Activated B cell treated with CpG ODN at 0.5 μM for 24 hours (primary cell): ENCODE results near the gene ENTPD2. TPM values are rescaled to one million over a fixed set of nuclear protein-coding genes. Genes with fewer than 3 reads are reported as not detected.

Experiments
- ATAC-seq: fragments of 200-7000 bp; cut with Tn5 transposase; one replicate; pipeline ENCODE4 v1.10.0; 2021; ENCODE audit warnings: low read depth, mild to moderate bottlenecking, moderate library complexity
- CTCF ChIA-PET: fragments of 350-600 bp; sonication (Branson Sonifier 250); formaldehyde crosslinking; loops from one replicate; lab custom pipeline; 2021; ENCODE audit warnings: antibody characterized with exemption; lab: Charles Lee
- POLR2A ChIA-PET: fragments of 350-600 bp; sonication (Branson Sonifier 250); formaldehyde crosslinking; loops from one replicate; lab custom pipeline; 2021; ENCODE audit warnings: antibody characterized with exemption; lab: Charles Lee
- DNase-seq: peaks from one replicate; pipeline ENCODE4 v3.0.0; 2022
- H3K27ac Mint-ChIP-seq: one replicate; pipeline ENCODE4 v1.8.0; 2020; ENCODE audit warnings: mixed read lengths
- H3K27me3 Mint-ChIP-seq: one replicate; pipeline ENCODE4 v1.8.0; 2021; ENCODE audit warnings: mixed read lengths
- H3K36me3 Mint-ChIP-seq: one replicate; pipeline ENCODE4 v1.8.0; 2021; ENCODE audit warnings: low read depth, mixed read lengths
- H3K4me1 Mint-ChIP-seq: one replicate; pipeline ENCODE4 v1.8.0; 2021; ENCODE audit warnings: mixed read lengths
- H3K4me3 Mint-ChIP-seq: one replicate; pipeline ENCODE4 v1.8.0; 2020; ENCODE audit warnings: mild to moderate bottlenecking, mixed read lengths
- H3K9me3 Mint-ChIP-seq: one replicate; pipeline ENCODE4 v1.8.0; 2020; ENCODE audit warnings: mixed read lengths
- CTCF ChIP-seq: fragments of 200-600 bp; IDR thresholded peaks from one replicate; pipeline ENCODE4 v1.8.0; 2022; ENCODE audit warnings: antibody characterized with exemption, mild to moderate bottlenecking
- intact Hi-C: fragments of 100-400 bp; cut with micrococcal nuclease; formaldehyde crosslinking; loops from one replicate; pipeline ENCODE4 v1.15.1; 2024
- total RNA-seq: library from RNA; stranded (reverse); gene quantifications from 2 replicates; pipeline ENCODE4 v1.2.3, GENCODE V29; 2022

The ENTPD2 gene
- total RNA-seq, 1 donor from 2014 or later, result not detected

GRCh38 chr9:137032858-137033257, 21.0 kb downstream of the ENTPD2 start:
- peaks cover 62% of the 10 kb centered on the region for H3K4me1 Mint-ChIP-seq

GRCh38 chr9:137031904-137032640, 21.8 kb downstream of the ENTPD2 start, which contains the start of gene FUT7:
FUT7 (minus strand) TSS chr9:137032088; CDS start chr9:137031991, 97 bp downstream.
- H3K36me3 Mint-ChIP-seq, result no peaks in the 10 kb centered on the region
- no peak for TF ChIP-seq CTCF
- H3K4me1 Mint-ChIP-seq, result peaks cover 65% of the 10 kb centered on the region
- H3K27ac Mint-ChIP-seq, result peak within 1 kb of the TSS; percentile 89
- CTCF ChIA-PET, result interaction anchor here (0.7 to 1.6 kb wide), 7 partner anchors 15 to 274 kb away, joined by 3 to 4 read pairs (median 3); partner anchors contain the start of genes LCN8 and SAPCD2
- DNase-seq (peak; percentile 62), ATAC-seq (peak; percentile 56)
- H3K9me3 Mint-ChIP-seq, result no peaks in the 10 kb centered on the region
- POLR2A ChIA-PET, result interaction anchor here (0.5 to 1.4 kb wide), 12 partner anchors 14 to 304 kb away, joined by 3 to 8 read pairs (median 3); partner anchors contain the start of genes MAN1B1, NPDC1, RABL6 and SAPCD2
- H3K4me3 Mint-ChIP-seq, result peak within 1 kb of the TSS; percentile 80
- intact Hi-C loops, result no loop called here
- H3K27me3 Mint-ChIP-seq, result no peaks in the 10 kb centered on the region

More at GRCh38 chr9:137032858-137033257, 21.0 kb downstream of the ENTPD2 start:
- H3K27me3 Mint-ChIP-seq, result no peaks in the 10 kb centered on the region
- H3K36me3 Mint-ChIP-seq, result no peaks in the 10 kb centered on the region
- DNase-seq (no peak), ATAC-seq (no peak)
- ChIA-PET POLR2A (interaction anchor here (0.5 to 0.6 kb wide), 2 partner anchors 225 to 305 kb away, joined by 3 read pairs; partner anchors contain the start of gene RABL6), CTCF (interaction anchor here (0.8 to 1.6 kb wide), 5 partner anchors 14 to 247 kb away, joined by 3 to 4 read pairs (median 3); partner anchors contain the start of gene SAPCD2)
- no peaks in the 10 kb centered on the region for H3K9me3 Mint-ChIP-seq
- H3K4me3 Mint-ChIP-seq, result peak overlapping the region; percentile 80
- TF ChIP-seq CTCF, result no peak
- intact Hi-C loops, result no loop called here
- peak overlapping the region; percentile 88 for H3K27ac Mint-ChIP-seq

GRCh38 chr9:137030538-137031527, 23.0 kb downstream of the ENTPD2 start:
- H3K4me1 Mint-ChIP-seq, result peaks cover 76% of the 10 kb centered on the region
- no peaks in the 10 kb centered on the region for H3K36me3 Mint-ChIP-seq
- DNase-seq, result peak; percentile 52
- no peak for ATAC-seq
- POLR2A ChIA-PET, result interaction anchor here (0.6 to 1.4 kb wide), 5 partner anchors 56 to 381 kb away, joined by 3 to 4 read pairs (median 4); partner anchors contain the start of genes MAN1B1 and TUBB4B
- H3K9me3 Mint-ChIP-seq, result no peaks in the 10 kb centered on the region
- H3K4me3 Mint-ChIP-seq, result peak overlapping the region; percentile 76
- intact Hi-C loops, result no loop called here
- CTCF ChIA-PET, result interaction anchor here (1.1 to 2.5 kb wide), 5 partner anchors 16 to 244 kb away, joined by 3 to 11 read pairs (median 4); partner anchors contain the start of gene CLIC3
- no peak for TF ChIP-seq CTCF
- H3K27ac Mint-ChIP-seq, result peak overlapping the region; percentile 85
- H3K27me3 Mint-ChIP-seq, result no peaks in the 10 kb centered on the region

- no peaks in the 10 kb centered on the region for H3K9me3 Mint-ChIP-seq
- peak overlapping the region; percentile 85 for H3K27ac Mint-ChIP-seq
- intact Hi-C loops, result no loop called here
- peaks cover 74% of the 10 kb centered on the region for H3K4me1 Mint-ChIP-seq
- ChIA-PET CTCF (interaction anchor here (0.8 to 2.5 kb wide), 23 partner anchors 8 to 264 kb away, joined by 3 to 15 read pairs (median 6); partner anchors contain the start of genes CLIC3, MAN1B1, PAXX and TRAF2), POLR2A (interaction anchor here (0.5 to 1.4 kb wide), 7 partner anchors 38 to 240 kb away, joined by 3 to 10 read pairs (median 3); partner anchors contain the start of gene PAXX)
- H3K4me3 Mint-ChIP-seq, result peak overlapping the region; percentile 76
- no peak for TF ChIP-seq CTCF
- H3K27me3 Mint-ChIP-seq, result no peaks in the 10 kb centered on the region
- ATAC-seq, result no peak
- no peak for DNase-seq
- H3K36me3 Mint-ChIP-seq, result no peaks in the 10 kb centered on the region
These were observed 23.9 kb downstream of the ENTPD2 start for GRCh38 chr9:137030006-137030405.
